RWPE1 (cell line): ENCODE data around the gene CHRNA4.
A peak's percentile ranks its signal among the peaks of the same experiment; 100 is the strongest.

ENCODE experiments used
- CTCF ChIA-PET: fragments of 350-600 bp; sonication (Branson Sonifier 250); formaldehyde crosslinking; extraction: SDS; loops from one replicate; lab custom pipeline; 2021; lab: Yijun Ruan, JAX
- POLR2A ChIA-PET: fragments of 400-600 bp; formaldehyde crosslinking; extraction: SDS; loops from one replicate; lab custom pipeline; 2020; ENCODE audit warnings: antibody characterized with exemption; ENCODE audit not compliant: low non-redundant PET; lab: Yijun Ruan, JAX
- DNase-seq: peaks from one replicate; pipeline ENCODE4 v3.0.0; 2012; ENCODE audit warnings: low spot score
- H3K27ac ChIP-seq: fragments of 450-650 bp; 2 replicates; pipeline ENCODE4 v1.5.1; 2017
- TF ChIP-seq, protein P1 (sequence below): fragments of 450-650 bp; conservative IDR thresholded peaks from 2 replicates; pipeline ENCODE4 v1.5.1; 2017; ENCODE audit warnings: low read depth, mild to moderate bottlenecking

Gene CHRNA4

DNA sequence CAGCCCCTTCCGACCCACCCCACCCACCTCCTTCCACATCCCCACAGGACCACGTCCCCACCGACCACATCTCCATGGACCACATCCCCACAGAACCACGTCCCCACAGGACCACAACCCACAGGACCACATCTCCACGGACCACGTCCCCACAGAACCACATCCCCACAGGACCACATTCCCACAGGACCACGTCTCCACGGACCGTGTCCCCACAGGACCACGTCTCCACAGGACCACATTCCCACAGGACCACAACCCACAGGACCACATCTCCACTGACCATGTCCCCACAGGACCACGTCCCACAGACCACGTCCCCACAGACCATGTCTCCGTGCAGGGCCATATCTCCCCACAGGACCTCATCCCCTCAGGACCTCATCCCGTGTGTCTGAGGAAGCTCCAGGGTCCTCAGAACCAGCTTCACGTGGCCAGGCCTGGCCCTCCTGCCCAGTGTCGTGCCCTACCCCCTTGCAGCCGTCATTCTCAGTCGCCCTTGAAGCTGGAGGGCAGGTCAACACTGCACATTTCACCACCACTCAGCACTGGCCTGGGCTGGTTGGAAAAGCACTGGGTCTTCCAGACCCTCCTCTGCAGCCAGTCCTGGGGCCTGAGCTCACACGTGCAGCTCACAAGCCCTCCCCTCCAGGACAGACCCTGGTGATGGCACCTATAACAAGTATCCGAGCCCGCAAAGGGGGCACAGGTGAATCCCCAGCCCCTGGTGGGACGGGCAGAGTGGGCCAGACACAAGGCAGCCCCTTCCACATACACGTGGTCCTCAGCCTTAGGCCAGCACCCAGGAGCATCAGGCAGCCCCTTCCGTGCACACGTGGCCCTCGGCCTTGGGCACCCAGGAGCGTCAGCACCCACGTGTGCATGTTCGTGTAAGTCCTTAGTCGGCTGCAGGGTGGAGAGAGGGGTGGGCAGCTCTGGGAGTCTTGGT is 3.9 kb downstream of the CHRNA4 start:
- CTCF ChIA-PET = interaction anchor here (0.5 to 1.4 kb wide), 6 partner anchors 24 to 679 kb away, joined by 3 to 6 read pairs (median 4); no protein-coding TSS in a partner anchor
- peak overlapping the region; percentile 43; the same call in 1 of the 2 replicates for H3K27ac ChIP-seq
- DNase-seq = no peak
- POLR2A ChIA-PET = no interaction called here
- TF ChIP-seq, protein P1, sequence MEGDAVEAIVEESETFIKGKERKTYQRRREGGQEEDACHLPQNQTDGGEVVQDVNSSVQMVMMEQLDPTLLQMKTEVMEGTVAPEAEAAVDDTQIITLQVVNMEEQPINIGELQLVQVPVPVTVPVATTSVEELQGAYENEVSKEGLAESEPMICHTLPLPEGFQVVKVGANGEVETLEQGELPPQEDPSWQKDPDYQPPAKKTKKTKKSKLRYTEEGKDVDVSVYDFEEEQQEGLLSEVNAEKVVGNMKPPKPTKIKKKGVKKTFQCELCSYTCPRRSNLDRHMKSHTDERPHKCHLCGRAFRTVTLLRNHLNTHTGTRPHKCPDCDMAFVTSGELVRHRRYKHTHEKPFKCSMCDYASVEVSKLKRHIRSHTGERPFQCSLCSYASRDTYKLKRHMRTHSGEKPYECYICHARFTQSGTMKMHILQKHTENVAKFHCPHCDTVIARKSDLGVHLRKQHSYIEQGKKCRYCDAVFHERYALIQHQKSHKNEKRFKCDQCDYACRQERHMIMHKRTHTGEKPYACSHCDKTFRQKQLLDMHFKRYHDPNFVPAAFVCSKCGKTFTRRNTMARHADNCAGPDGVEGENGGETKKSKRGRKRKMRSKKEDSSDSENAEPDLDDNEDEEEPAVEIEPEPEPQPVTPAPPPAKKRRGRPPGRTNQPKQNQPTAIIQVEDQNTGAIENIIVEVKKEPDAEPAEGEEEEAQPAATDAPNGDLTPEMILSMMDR = no peak

DNA sequence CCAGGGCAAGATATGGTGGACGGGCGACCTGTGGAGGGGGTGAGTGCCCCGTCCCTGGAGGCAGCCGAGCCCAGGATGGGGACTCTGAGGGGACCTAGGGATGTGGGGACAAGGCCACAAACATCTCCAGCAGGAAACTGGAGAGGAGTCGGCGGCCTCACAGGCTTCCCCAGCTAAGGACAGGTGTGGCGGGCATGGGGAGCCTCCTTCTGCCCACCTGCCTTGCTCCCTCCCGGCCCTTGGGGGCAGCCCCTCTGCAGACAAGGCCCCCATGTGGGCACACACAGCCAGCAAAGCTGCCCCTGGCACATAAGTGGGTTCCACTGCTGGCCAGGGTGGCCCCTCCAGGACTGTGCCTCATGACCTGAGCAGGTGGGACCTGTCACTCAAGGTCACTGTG is 4.6 kb downstream of the CHRNA4 start:
- ChIA-PET CTCF (interaction anchor here (0.5 to 1.4 kb wide), 4 partner anchors 24 to 49 kb away, joined by 3 to 6 read pairs (median 3); no protein-coding TSS in a partner anchor), POLR2A (no interaction called here)
- no peak overlapping the region for H3K27ac ChIP-seq
- TF ChIP-seq, protein P1 = no peak
- no peak for DNase-seq

DNA sequence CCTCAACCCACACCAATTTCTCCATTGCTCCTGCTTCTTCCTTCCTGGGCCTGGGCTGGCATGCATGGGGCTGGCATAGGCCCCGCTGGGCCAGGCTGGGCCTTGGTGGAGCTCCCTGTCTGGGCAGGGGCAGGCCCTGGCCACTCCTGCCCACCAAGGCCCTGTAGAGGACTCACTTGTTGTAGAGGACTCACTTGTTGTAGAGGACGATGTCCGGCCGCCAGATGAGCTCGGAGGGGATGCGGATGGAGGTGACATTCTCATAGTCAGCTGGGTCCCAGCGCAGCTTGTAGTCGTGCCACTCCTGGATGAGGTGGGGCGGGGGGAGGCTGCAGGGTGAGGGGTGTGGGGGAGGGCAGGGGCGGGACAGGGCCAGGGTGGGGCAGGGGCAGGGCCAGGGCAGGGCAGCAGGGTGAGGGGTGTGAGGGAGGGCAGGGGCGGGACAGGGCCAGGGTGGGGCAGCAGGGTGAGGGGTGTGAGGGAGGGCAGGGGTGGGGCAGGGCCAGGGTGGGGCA is 5.3 kb downstream of the CHRNA4 start:
- TF ChIP-seq, protein P1 = no peak
- H3K27ac ChIP-seq = no peak overlapping the region
- ChIA-PET CTCF (interaction anchor here (1.3 kb wide), 1 partner anchor 47 kb away, joined by 4 read pairs; no protein-coding TSS in a partner anchor), POLR2A (no interaction called here)
- DNase-seq = no peak

DNA sequence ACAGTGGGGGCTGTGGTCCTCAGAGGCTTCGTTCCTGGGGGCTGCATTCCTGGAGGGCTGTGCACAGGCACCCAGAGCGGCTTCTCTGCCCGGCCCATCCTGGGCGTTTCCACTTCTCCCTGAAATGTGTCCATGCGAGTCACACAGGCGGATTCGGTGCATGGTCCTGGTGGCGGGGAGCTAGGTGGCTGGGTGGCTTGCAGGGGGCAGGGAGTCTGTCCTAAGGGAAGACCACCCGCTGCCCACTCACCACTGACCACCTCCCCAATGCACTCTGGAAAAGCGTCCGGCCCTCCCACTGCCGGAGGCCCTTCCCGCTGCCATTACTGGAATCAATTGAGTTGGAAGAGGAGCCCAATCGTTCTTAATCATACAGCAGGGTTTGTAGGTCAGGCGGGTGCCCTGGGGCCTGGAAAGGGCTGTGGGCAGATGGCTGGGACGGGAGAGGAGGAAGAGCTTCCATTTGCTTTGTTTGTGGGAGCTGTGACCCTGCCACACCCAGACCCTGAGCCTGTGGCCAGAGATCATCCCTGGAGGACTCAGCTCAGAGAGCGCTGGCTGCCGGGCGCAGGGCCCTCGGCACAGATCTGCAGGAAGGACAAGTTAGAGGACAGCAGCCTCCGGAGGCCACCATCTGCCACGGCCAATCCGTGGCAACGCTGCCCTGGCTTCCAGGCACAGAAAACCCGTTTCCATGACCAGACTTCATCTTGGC is 6.4 kb downstream of the CHRNA4 start:
- CTCF ChIA-PET = interaction anchor here (0.6 to 1.3 kb wide), 2 partner anchors 46 to 50 kb away, joined by 3 to 4 read pairs; no protein-coding TSS in a partner anchor
- TF ChIP-seq, protein P1 = no peak
- no peak for DNase-seq
- H3K27ac ChIP-seq = no peak overlapping the region
- POLR2A ChIA-PET = no interaction called here

DNA sequence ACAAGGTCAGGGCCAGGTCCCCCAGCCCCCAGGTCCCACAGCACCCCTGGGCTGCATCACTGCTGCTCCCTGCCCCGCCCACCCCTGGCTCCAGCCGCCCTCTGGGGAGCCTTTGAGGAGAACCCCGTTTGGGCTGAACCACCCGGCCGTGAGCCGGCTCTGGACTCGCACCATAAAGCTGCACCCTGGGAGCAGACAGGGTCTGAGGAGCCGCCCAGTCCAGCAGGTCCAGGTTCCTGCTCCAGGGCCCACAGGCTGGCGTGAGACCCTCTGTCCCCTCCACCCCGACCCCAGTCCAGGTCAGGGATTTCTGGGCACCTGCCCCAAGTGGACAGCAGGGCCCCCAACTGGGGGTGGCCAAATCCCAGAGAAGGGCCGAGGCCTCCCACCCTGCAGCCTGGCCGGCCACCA is 8.3 kb downstream of the CHRNA4 start:
- POLR2A ChIA-PET = no interaction called here
- no peak overlapping the region for H3K27ac ChIP-seq
- CTCF ChIA-PET = interaction anchor here (0.6 to 2.0 kb wide), 4 partner anchors 29 to 434 kb away, joined by 3 to 6 read pairs (median 6); no protein-coding TSS in a partner anchor
- no peak for DNase-seq
- TF ChIP-seq, protein P1 = no peak
